Fibroblast of lung (primary cell): Measurements from ENCODE around the gene CCDC18. TPM values are rescaled to one million over a fixed set of nuclear protein-coding genes. Genes with fewer than 3 reads are reported as not detected.
A peak's percentile ranks its signal among the peaks of the same experiment; 100 is the strongest.

Experiments
- DNase-seq, 2 donors: peaks; one replicate each; pipeline versions ENCODE4 v3.0.0 to v3.0.0-alpha.2; 2010; ENCODE audit warnings: low read depth in 2 of 2
- H2AFZ ChIP-seq: 2 replicates; pipeline ENCODE4 v1.5.1; 2012; ENCODE audit warnings: low read length, control low read depth, inconsistent platforms
- H3K27ac ChIP-seq: 2 replicates; pipeline ENCODE4 v1.5.1; 2011; ENCODE audit warnings: low read length, control low read depth; ENCODE audit not compliant: insufficient read depth
- H3K27me3 ChIP-seq: 2 replicates; pipeline ENCODE4 v1.5.1; 2011; ENCODE audit warnings: mild to moderate bottlenecking, low read length; ENCODE audit not compliant: control insufficient read depth, insufficient read depth
- H3K36me3 ChIP-seq: 2 replicates; pipeline ENCODE4 v1.5.1; 2011; ENCODE audit warnings: low read length; ENCODE audit not compliant: control insufficient read depth, insufficient read depth
- H3K4me1 ChIP-seq: 2 replicates; pipeline ENCODE4 v1.5.1; 2011; ENCODE audit warnings: low read length; ENCODE audit not compliant: control insufficient read depth, insufficient read depth; ENCODE audit errors: extremely low read depth
- H3K4me2 ChIP-seq: 2 replicates; pipeline ENCODE4 v1.5.1; 2011; ENCODE audit warnings: low read length, control low read depth; ENCODE audit not compliant: insufficient read depth; ENCODE audit errors: extremely low read depth
- H3K4me3 ChIP-seq, 4 experiments: fragments of 200-600 bp in 1 of 4; sonication (generic) in 1 of 4; replicated peaks in 1 of 4; 2 replicates each; pipeline ENCODE4 v1.5.1; 2011 to 2016; ENCODE audit warnings: low read length in 4 of 4, low read depth in 3 of 4, mild to moderate bottlenecking in 3 of 4, control low read depth in 2 of 4, inconsistent platforms in 1 of 4, mixed read lengths in 1 of 4; ENCODE audit not compliant: insufficient read depth in 1 of 4; ENCODE audit errors: control extremely low read depth in 1 of 4
- H3K79me2 ChIP-seq: 2 replicates; pipeline ENCODE4 v1.5.1; 2012; ENCODE audit warnings: mild to moderate bottlenecking, low read length, inconsistent platforms; ENCODE audit not compliant: control insufficient read depth, insufficient read depth
- H3K9ac ChIP-seq: 2 replicates; pipeline ENCODE4 v1.5.1; 2011; ENCODE audit warnings: mild to moderate bottlenecking, low read length, control low read depth; ENCODE audit not compliant: insufficient read depth
- H3K9me3 ChIP-seq: 2 replicates; pipeline ENCODE4 v1.5.1; 2012; ENCODE audit warnings: low read depth, low read length; ENCODE audit not compliant: control insufficient read depth, insufficient read depth
- H4K20me1 ChIP-seq: 2 replicates; pipeline ENCODE4 v1.5.1; 2011; ENCODE audit warnings: low read length; ENCODE audit not compliant: control insufficient read depth, insufficient read depth; ENCODE audit errors: extremely low read depth
- EZH2 ChIP-seq: IDR thresholded peaks from 2 replicates; pipeline ENCODE4 v1.5.1; 2012; ENCODE audit warnings: low read length, control low read depth, mild to moderate bottlenecking; ENCODE audit errors: missing control alignments
- polyA plus RNA-seq, 2 donors: library from polyadenylated mRNA; depleted of rRNA in 1 of 2; stranded (reverse) in 1 of 2; unstranded in 1 of 2; fragments of >200 nt; gene quantifications; 2 replicates each; pipeline ENCODE4 v1.2.1, GENCODE V29; 2011 to 2012; ENCODE audit warnings: missing spikeins in 1 of 2
- total RNA-seq: library from RNA; depleted of rRNA; stranded (reverse); fragments of >200 nt; gene quantifications from 2 replicates; pipeline ENCODE4 v1.2.1, GENCODE V29; 2014
- TF ChIP-seq, protein P1 (sequence below), 2 donors: IDR thresholded peaks in 1 of 2; conservative IDR thresholded peaks in 1 of 2; 1 replicate in 1 of 2; 2 replicates in 1 of 2; pipeline ENCODE4 v1.5.1; 2011 to 2012; ENCODE audit warnings: low read length in 2 of 2, control low read depth in 1 of 2, inconsistent platforms in 1 of 2, low read depth in 1 of 2, mild to moderate bottlenecking in 1 of 2

Gene CCDC18
- total and polyA plus RNA-seq, 2 donors (not counting 1 experiment from before 2014, with no cell fraction given): 3.1 to 15.4 TPM

DNA sequence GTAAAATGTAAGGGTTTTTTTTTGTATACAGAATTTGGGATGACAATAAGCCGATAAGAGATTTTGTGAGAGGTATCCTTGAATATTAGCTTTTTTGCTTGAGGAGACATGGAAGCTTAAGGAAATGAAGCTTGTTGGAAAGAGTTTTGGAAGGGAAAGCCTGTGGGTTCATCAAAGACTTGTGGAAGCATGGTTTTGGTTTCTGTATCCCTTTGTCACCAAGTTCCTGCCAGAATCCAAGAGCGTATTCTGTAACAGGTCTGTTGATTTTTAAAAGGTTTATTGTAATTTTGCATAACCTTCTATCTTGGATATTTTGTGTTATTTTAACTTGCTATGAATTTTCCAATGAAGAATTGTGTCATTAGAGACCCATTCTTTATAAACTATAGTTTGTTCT is 38.4 kb upstream of the CCDC18 start:
- no peak for TF ChIP-seq EZH2
- TF ChIP-seq, protein P1, sequence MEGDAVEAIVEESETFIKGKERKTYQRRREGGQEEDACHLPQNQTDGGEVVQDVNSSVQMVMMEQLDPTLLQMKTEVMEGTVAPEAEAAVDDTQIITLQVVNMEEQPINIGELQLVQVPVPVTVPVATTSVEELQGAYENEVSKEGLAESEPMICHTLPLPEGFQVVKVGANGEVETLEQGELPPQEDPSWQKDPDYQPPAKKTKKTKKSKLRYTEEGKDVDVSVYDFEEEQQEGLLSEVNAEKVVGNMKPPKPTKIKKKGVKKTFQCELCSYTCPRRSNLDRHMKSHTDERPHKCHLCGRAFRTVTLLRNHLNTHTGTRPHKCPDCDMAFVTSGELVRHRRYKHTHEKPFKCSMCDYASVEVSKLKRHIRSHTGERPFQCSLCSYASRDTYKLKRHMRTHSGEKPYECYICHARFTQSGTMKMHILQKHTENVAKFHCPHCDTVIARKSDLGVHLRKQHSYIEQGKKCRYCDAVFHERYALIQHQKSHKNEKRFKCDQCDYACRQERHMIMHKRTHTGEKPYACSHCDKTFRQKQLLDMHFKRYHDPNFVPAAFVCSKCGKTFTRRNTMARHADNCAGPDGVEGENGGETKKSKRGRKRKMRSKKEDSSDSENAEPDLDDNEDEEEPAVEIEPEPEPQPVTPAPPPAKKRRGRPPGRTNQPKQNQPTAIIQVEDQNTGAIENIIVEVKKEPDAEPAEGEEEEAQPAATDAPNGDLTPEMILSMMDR (conservative IDR thresholded peaks at IDR 0.05 in 1 of 2, IDR thresholded peaks at IDR 0.05 in 1 of 2; ENCODE audit: low read depth in 1 of 2, low read length in 2 of 2): no peak
- no peak overlapping the region for H3K4me3 ChIP-seq
- H3K4me2 ChIP-seq: no peak overlapping the region
- H3K27me3 ChIP-seq: no peaks in the 10 kb centered on the region
- no peaks in the 10 kb centered on the region for H3K9me3 ChIP-seq
- H3K79me2 ChIP-seq: no peaks in the 10 kb centered on the region
- DNase-seq: no peak
- H3K27ac ChIP-seq: no peak overlapping the region
- no peak overlapping the region for H2AFZ ChIP-seq
- no peaks in the 10 kb centered on the region for H4K20me1 ChIP-seq
- H3K4me1 ChIP-seq: no peaks in the 10 kb centered on the region
- H3K9ac ChIP-seq: no peak overlapping the region
- H3K36me3 ChIP-seq: no peaks in the 10 kb centered on the region

DNA sequence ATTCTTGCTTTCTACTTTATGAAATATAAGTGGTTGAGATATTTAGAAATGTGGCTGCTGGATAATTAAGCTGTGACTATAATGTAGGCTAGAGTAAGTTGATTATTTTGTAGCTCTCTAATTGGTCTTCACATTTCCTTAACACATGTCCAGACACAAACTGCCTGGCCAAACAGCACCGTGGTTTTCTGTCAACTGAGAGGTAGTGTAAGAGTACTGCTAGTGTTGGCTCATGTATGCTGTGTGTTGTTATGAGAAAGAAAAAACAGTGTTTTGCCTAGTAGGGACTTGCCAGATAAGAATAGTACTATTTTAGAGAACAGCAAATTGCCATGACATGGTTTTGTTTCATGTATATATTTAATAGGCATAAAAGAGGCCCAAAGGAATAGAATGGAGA is 37.4 kb upstream of the CCDC18 start:
- Histone ChIP-seq H3K9me3 (no peaks in the 10 kb centered on the region), H3K4me3 (no peak overlapping the region), H3K4me2 (no peak overlapping the region), H3K27ac (no peak overlapping the region), H3K27me3 (no peaks in the 10 kb centered on the region), H3K4me1 (peaks cover under 1% of the 10 kb centered on the region), H3K9ac (no peak overlapping the region), H3K79me2 (no peaks in the 10 kb centered on the region), H3K36me3 (no peaks in the 10 kb centered on the region), H2AFZ (no peak overlapping the region), H4K20me1 (no peaks in the 10 kb centered on the region)
- TF ChIP-seq EZH2: no peak
- DNase-seq: peak in 1 of 2 donors; percentile 27

DNA sequence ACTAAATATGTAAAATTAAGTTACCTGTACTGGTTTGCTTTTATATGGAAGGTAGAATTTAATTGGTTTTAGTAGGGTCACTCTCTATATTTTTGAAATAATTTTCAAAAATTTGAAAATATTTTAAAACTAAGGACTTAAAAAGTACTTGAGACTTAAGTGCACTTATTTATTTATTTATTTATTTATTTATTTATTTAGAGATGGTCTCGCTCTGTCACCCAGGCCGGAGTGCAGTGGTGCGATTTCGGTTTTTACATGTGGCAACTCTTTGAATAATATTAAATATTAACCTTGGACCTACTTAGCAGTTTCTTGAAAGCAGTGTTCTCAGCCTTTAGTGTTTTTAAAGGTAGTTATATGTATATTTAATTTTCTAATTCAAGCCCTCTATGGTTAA is 36.8 kb upstream of the CCDC18 start:
- H2AFZ ChIP-seq: no peak overlapping the region
- no peak overlapping the region for H3K27ac ChIP-seq
- H3K4me1 ChIP-seq: peaks cover 2% of the 10 kb centered on the region
- H3K9ac ChIP-seq: no peak overlapping the region
- no peaks in the 10 kb centered on the region for H3K9me3 ChIP-seq
- no peaks in the 10 kb centered on the region for H3K36me3 ChIP-seq
- H3K4me3 ChIP-seq: no peak overlapping the region
- TF ChIP-seq EZH2: no peak
- TF ChIP-seq, protein P1 (conservative IDR thresholded peaks at IDR 0.05 in 1 of 2, IDR thresholded peaks at IDR 0.05 in 1 of 2; ENCODE audit: low read depth in 1 of 2, low read length in 2 of 2): no peak
- H3K79me2 ChIP-seq: no peaks in the 10 kb centered on the region
- DNase-seq: no peak
- no peak overlapping the region for H3K4me2 ChIP-seq
- no peaks in the 10 kb centered on the region for H3K27me3 ChIP-seq
- H4K20me1 ChIP-seq: no peaks in the 10 kb centered on the region
